Chondrocyte (in vitro differentiated cells): ENCODE results near the gene NAGLU. TPM values are rescaled to one million over a fixed set of nuclear protein-coding genes. Genes with fewer than 3 reads are reported as not detected.

Experiments used
- DNase-seq: peaks from one replicate; pipeline ENCODE4 v3.0.0; 2021; ENCODE audit warnings: mixed read lengths, low spot score
- H3K27ac Mint-ChIP-seq: one replicate; pipeline ENCODE4 v1.8.0; 2021; ENCODE audit warnings: mild to moderate bottlenecking, moderate library complexity, mixed read lengths; ENCODE audit not compliant: unreplicated experiment
- H3K27me3 Mint-ChIP-seq: 2 replicates; pipeline ENCODE4 v1.8.0; 2021; ENCODE audit warnings: low read depth, mixed read lengths
- H3K36me3 Mint-ChIP-seq: 2 replicates; pipeline ENCODE4 v1.8.0; 2021; ENCODE audit warnings: low read depth, mixed read lengths
- H3K4me1 Mint-ChIP-seq: 2 replicates; pipeline ENCODE4 v1.8.0; 2021; ENCODE audit warnings: low read depth, mild to moderate bottlenecking, mixed read lengths
- H3K4me3 Mint-ChIP-seq: one replicate; pipeline ENCODE4 v1.8.0; 2021; ENCODE audit warnings: mild to moderate bottlenecking, moderate library complexity, mixed read lengths; ENCODE audit not compliant: unreplicated experiment
- H3K9me3 Mint-ChIP-seq: 2 replicates; pipeline ENCODE4 v1.8.0; 2021; ENCODE audit warnings: low read depth, mixed read lengths
- CTCF ChIP-seq: fragments of 200-600 bp; sonication (generic); IDR thresholded peaks from 2 replicates; pipeline ENCODE4 v1.5.0; 2021; ENCODE audit warnings: antibody characterized with exemption, mild to moderate bottlenecking, moderate library complexity
- total RNA-seq: library from RNA; stranded (reverse); gene quantifications from 3 replicates; pipeline ENCODE4 v1.2.1, GENCODE V29; 2021

NAGLU gene
- total RNA-seq, 1 donor from 2014 or later: 66.4 TPM

- Mint-ChIP-seq H3K27me3 (no peaks in the 10 kb centered on the region), H3K27ac (peak overlapping the region; percentile 97)
These were observed 16.2 kb upstream of the NAGLU start for GRCh38 chr17:42519546-42520491.

DNA sequence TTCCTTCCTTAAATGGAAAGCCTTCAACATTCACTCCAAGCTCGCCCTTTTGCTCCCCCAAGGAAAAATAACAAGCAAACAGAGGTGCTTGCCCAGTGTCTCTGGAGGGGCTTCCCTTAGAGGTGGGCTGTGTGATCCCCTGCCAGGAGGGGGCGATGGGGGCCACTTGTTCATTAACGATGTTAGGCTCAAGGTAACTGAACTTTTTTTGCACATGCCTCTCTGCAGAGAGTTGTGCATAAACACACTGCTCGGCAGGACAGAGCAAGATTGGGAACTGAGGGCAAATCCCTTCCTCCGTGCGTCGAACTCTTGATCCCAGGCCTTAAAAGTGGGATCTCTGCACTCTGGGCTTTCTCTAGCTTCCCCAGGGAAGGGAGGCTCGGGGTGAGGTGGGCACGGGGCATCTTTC lies 15.5 kb upstream of the NAGLU start:
- Mint-ChIP-seq H3K27ac (peak overlapping the region; percentile 97), H3K36me3 (peaks cover 1% of the 10 kb centered on the region), H3K4me3 (peak overlapping the region; percentile 40), H3K9me3 (no peaks in the 10 kb centered on the region), H3K4me1 (peaks cover 90% of the 10 kb centered on the region), H3K27me3 (no peaks in the 10 kb centered on the region)
- peak; percentile 70 for TF ChIP-seq CTCF
- DNase-seq: peak; percentile 66

More at GRCh38 chr17:42519546-42520491, 16.2 kb upstream of the NAGLU start:
- H3K4me1 Mint-ChIP-seq: peaks cover 83% of the 10 kb centered on the region
- DNase-seq: peak; percentile 93
- H3K9me3 Mint-ChIP-seq: no peaks in the 10 kb centered on the region
- H3K4me3 Mint-ChIP-seq: peak overlapping the region; percentile 49
- H3K36me3 Mint-ChIP-seq: peaks cover 1% of the 10 kb centered on the region
- TF ChIP-seq CTCF: no peak

- peak overlapping the region; percentile 40 for H3K4me3 Mint-ChIP-seq
- H3K36me3 Mint-ChIP-seq: no peaks in the 10 kb centered on the region
- H3K9me3 Mint-ChIP-seq: no peaks in the 10 kb centered on the region
- no peaks in the 10 kb centered on the region for H3K27me3 Mint-ChIP-seq
- no peak for TF ChIP-seq CTCF
- DNase-seq: peak; percentile 54
- H3K27ac Mint-ChIP-seq: peak overlapping the region; percentile 97
- H3K4me1 Mint-ChIP-seq: peaks cover 90% of the 10 kb centered on the region
These were observed 15.0 kb upstream of the NAGLU start for GRCh38 chr17:42521036-42521435.

GRCh38 chr17:42521666-42522262 lies 14.3 kb upstream of the NAGLU start:
- TF ChIP-seq CTCF: no peak
- no peaks in the 10 kb centered on the region for H3K36me3 Mint-ChIP-seq
- peak overlapping the region; percentile 97 for H3K27ac Mint-ChIP-seq
- H3K4me3 Mint-ChIP-seq: peak overlapping the region; percentile 40
- peak; percentile 79 for DNase-seq
- no peaks in the 10 kb centered on the region for H3K27me3 Mint-ChIP-seq
- peaks cover 87% of the 10 kb centered on the region for H3K4me1 Mint-ChIP-seq
- H3K9me3 Mint-ChIP-seq: no peaks in the 10 kb centered on the region

DNA sequence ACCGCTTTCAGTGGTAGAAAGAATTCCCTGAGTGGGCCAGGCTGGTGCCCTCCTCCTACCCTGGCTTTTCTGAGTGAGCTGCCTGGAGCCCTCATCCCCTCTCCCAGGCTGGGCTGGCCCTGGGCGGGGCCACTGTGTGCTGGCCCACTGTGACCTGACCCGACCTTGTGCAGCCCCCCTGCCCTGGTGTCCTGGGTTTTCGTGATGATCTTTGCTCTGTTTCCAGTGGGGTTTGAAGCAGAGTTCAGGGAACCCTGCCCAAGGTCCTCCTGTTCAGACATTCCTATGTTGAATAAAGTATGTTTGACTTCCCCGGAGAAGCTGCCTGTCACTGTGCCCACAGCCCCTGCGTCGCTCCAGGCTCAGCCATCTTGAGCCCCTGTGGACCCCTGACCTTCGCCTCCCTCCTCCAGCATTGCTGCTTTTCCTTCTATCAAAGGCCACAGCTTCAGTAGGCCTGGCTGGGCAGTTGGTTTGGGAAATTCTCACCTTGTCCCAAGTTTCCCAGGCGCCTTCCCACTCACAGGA lies 13.7 kb upstream of the NAGLU start:
- no peak for TF ChIP-seq CTCF
- Mint-ChIP-seq H3K4me1 (peaks cover 88% of the 10 kb centered on the region), H3K36me3 (no peaks in the 10 kb centered on the region), H3K27ac (peak overlapping the region; percentile 87), H3K4me3 (peak overlapping the region; percentile 12), H3K9me3 (no peaks in the 10 kb centered on the region), H3K27me3 (no peaks in the 10 kb centered on the region)
- DNase-seq: peak; percentile 63
